ENCODE data around the gene EIF2D. TPM values are rescaled to one million over a fixed set of nuclear protein-coding genes. Genes with fewer than 3 reads are reported as not detected.

The EIF2D gene
- total and polyA plus RNA-seq, 2 of the 4 experiments (the other 2 are of a cell fraction) = 64.3 to 69.4 TPM

GRCh38 chr1:206608108-206608698 is 4.1 kb downstream of the EIF2D start:
- Histone ChIP-seq H3K4me2 (ENCODE audit: low read depth, low read length) (no peak overlapping the region), H2BK15ac (ENCODE audit: low read depth, low read length) (no peak overlapping the region), H3K18ac (ENCODE audit: low read depth, low read length) (no peak overlapping the region), H3K23ac (ENCODE audit: low read depth, low read length) (no peak overlapping the region), H4K5ac (ENCODE audit: low read depth, low read length) (no peak overlapping the region), H3K4ac (ENCODE audit: low read depth, low read length) (no peak overlapping the region), H3K27me3 (ENCODE audit: control insufficient read depth, insufficient read depth, low read length) (no peaks in the 10 kb centered on the region), H2BK120ac (ENCODE audit: low read depth, low read length) (no peak overlapping the region), H3K9me1 (ENCODE audit: insufficient read depth, low read length) (peaks cover 8% of the 10 kb centered on the region), H3K36me3 (ENCODE audit: control insufficient read depth, insufficient read depth, low read length) (peaks cover 12% of the 10 kb centered on the region), H3K27ac (ENCODE audit: insufficient read depth, low read length) (no peak overlapping the region), H2BK5ac (ENCODE audit: low read depth, low read length, poor library complexity, severe bottlenecking) (no peak overlapping the region), H2BK20ac (ENCODE audit: low read depth, low read length) (no peak overlapping the region), H3K14ac (replicated peaks; ENCODE audit: low read depth, low read length) (no peak overlapping the region), H4K20me1 (ENCODE audit: insufficient read depth, low read length) (no peaks in the 10 kb centered on the region), H3K79me1 (ENCODE audit: low read depth in 1 of 2, low read length in 2 of 2) (peaks cover 14 to 17% of the 10 kb centered on the region in 2 experiments), H2AK9ac (replicated peaks; ENCODE audit: low read depth, low read length, poor library complexity) (peak overlapping the region; percentile 11), H3K4me3 (ENCODE audit: insufficient read depth, low read depth, low read length) (no peak overlapping the region), H3K56ac (ENCODE audit: extremely low read depth, insufficient read depth, low read length) (no peak overlapping the region), H4K8ac (ENCODE audit: low read depth in 2 of 2, low read length in 2 of 2) (no peak overlapping the region), H2AFZ (replicated peaks; ENCODE audit: low read length, poor library complexity) (no peak overlapping the region), H3K4me1 (ENCODE audit: control insufficient read depth, insufficient read depth, low read length) (peaks cover 4% of the 10 kb centered on the region), H2AK5ac (ENCODE audit: low read depth, low read length) (no peak overlapping the region), H3K9ac (ENCODE audit: low read depth, low read length) (no peak overlapping the region), H4K91ac (ENCODE audit: insufficient read depth, low read depth, low read length) (no peak overlapping the region), H3K9me3 (ENCODE audit: control insufficient read depth, insufficient read depth, low read length) (no peaks in the 10 kb centered on the region)
- intact Hi-C loops (cut with micrococcal nuclease) = loop anchor here (1.0 to 5.0 kb wide), 4 partner anchors 56 to 469 kb away; no protein-coding TSS in a partner anchor
- no TSS peak for BruUV-seq (replicated peaks)
- POLR2A ChIA-PET (ENCODE audit: unreplicated experiment) = no interaction called here
- ATAC-seq (ENCODE audit: low read depth) = no peak
- DNase-seq = peak; percentile 37
- dilution Hi-C loops (cut with HindIII; ENCODE audit: low sequenced_read_pairs, unreplicated experiment) = no loop called here
- in situ Hi-C loops (cut with MboI; ENCODE audit: low sequenced_read_pairs) = no loop called here
- CTCF ChIA-PET = interaction anchor here (0.6 to 1.0 kb wide), 4 partner anchors 56 to 200 kb away, joined by 3 read pairs; no protein-coding TSS in a partner anchor
- 86 to 100% methylated on average over 1 to 2 of the region's 7 CpGs for WGBS, 2 experiments (ENCODE audit: extremely low coverage in 2 of 2, insufficient read length in 1 of 2)
- no peak for TF ChIP-seq NFE2L2 (IDR thresholded peaks at IDR 0.05; ENCODE audit: low read depth, low read length)
- peak; percentile 72 for TF ChIP-seq CTCF (conservative IDR thresholded peaks at IDR 0.05; ENCODE audit: low read depth, low read length)
- TF ChIP-seq SMC3 (IDR thresholded peaks at IDR 0.05; ENCODE audit: low read depth, low read length) = peak; percentile 81
- TF ChIP-seq FOS (IDR thresholded peaks at IDR 0.05; ENCODE audit: low read depth, low read length) = no peak
- no peak for TF ChIP-seq POLR2A (IDR thresholded peaks at IDR 0.05; ENCODE audit: low read depth, low read length)
- TF ChIP-seq, protein P1, sequence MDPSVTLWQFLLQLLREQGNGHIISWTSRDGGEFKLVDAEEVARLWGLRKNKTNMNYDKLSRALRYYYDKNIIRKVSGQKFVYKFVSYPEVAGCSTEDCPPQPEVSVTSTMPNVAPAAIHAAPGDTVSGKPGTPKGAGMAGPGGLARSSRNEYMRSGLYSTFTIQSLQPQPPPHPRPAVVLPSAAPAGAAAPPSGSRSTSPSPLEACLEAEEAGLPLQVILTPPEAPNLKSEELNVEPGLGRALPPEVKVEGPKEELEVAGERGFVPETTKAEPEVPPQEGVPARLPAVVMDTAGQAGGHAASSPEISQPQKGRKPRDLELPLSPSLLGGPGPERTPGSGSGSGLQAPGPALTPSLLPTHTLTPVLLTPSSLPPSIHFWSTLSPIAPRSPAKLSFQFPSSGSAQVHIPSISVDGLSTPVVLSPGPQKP (IDR thresholded peaks at IDR 0.05; ENCODE audit: borderline replicate concordance, low read depth, low read length) = no peak
- no peak for TF ChIP-seq MAFK (IDR thresholded peaks at IDR 0.05; ENCODE audit: low read depth, low read length)
- TF ChIP-seq BHLHE40 (IDR thresholded peaks at IDR 0.05; ENCODE audit: low read depth, low read length) = no peak
- TF ChIP-seq MAZ (IDR thresholded peaks at IDR 0.05; ENCODE audit: borderline replicate concordance, low read depth, low read length) = no peak
- TF ChIP-seq USF2 (IDR thresholded peaks at IDR 0.05; ENCODE audit: low read depth, low read length) = no peak
- no peak for TF ChIP-seq RFX5 (IDR thresholded peaks at IDR 0.05; ENCODE audit: low read depth, low read length)
- no peak for TF ChIP-seq CEBPB (IDR thresholded peaks at IDR 0.05; ENCODE audit: low read depth, low read length)
- no peak for TF ChIP-seq CHD1 (IDR thresholded peaks at IDR 0.05; ENCODE audit: low read depth, low read length)
- TF ChIP-seq RAD21 (IDR thresholded peaks at IDR 0.05; ENCODE audit: low read length) = peak; percentile 71
- TF ChIP-seq MXI1 (IDR thresholded peaks at IDR 0.05; ENCODE audit: borderline replicate concordance, low read depth, low read length) = no peak
- TF ChIP-seq RCOR1 (IDR thresholded peaks at IDR 0.05; ENCODE audit: insufficient replicate concordance, low read length) = no peak
